Measurements from ENCODE around the gene SELENON. TPM values are rescaled to one million over a fixed set of nuclear protein-coding genes. Genes with fewer than 3 reads are reported as not detected.

SELENON gene
- total and polyA plus RNA-seq, 2 of the 13 experiments (the other 11 are each of a cell fraction or from before 2014, with no cell fraction given) = 3.8 to 8.0 TPM

GRCh38 chr1:25820247-25821111 lies 20.5 kb downstream of the SELENON start (continued):
- no peak; the same call in 1 of the 2 replicates for TF ChIP-seq BRCA1 (CRISPR knock-in tag; IDR thresholded peaks at IDR 0.05)
- TF ChIP-seq THAP7 (CRISPR knock-in tag; IDR thresholded peaks at IDR 0.05) = no peak
- 0 out of 2 replicates have a peak, but pooled peaks have one; percentile 69 for TF ChIP-seq ZNF703 (CRISPR knock-in tag; IDR thresholded peaks at IDR 0.05; ENCODE audit: borderline replicate concordance)
- TF ChIP-seq ZNF33A (CRISPR knock-in tag; IDR thresholded peaks at IDR 0.05; ENCODE audit: borderline replicate concordance) = 0 out of 2 replicates have a peak, but pooled peaks have one; percentile 8
- TF ChIP-seq ZNF672 (CRISPR knock-in tag; IDR thresholded peaks at IDR 0.05) = no peak
- no peak for TF ChIP-seq SMYD3 (CRISPR knock-in tag; IDR thresholded peaks at IDR 0.05)
- no peak for TF ChIP-seq HMG20B (CRISPR knock-in tag; conservative IDR thresholded peaks at IDR 0.05)
- peak; percentile 57; the same call in 1 of the 2 replicates for TF ChIP-seq PHF8 (CRISPR knock-in tag; IDR thresholded peaks at IDR 0.05)
- no peak; the same call in 1 of the 2 replicates for TF ChIP-seq TOPORS (CRISPR knock-in tag; IDR thresholded peaks at IDR 0.05)
- TF ChIP-seq PRPF4 (IDR thresholded peaks at IDR 0.05; ENCODE audit: low read depth, low read length, poor library complexity, severe bottlenecking) = no peak
- TF ChIP-seq DNMT3B (CRISPR knock-in tag; conservative IDR thresholded peaks at IDR 0.05) = no peak
- no peak for TF ChIP-seq ZNF572 (CRISPR knock-in tag; IDR thresholded peaks at IDR 0.05)
- no peak for TF ChIP-seq ZNF720 (CRISPR knock-in tag; IDR thresholded peaks at IDR 0.05)
- no peak for TF ChIP-seq POGK (CRISPR knock-in tag; conservative IDR thresholded peaks at IDR 0.05)
- no peak for TF ChIP-seq LCORL (IDR thresholded peaks at IDR 0.05)
- TF ChIP-seq LCORL (CRISPR knock-in tag; IDR thresholded peaks at IDR 0.05) = peak; percentile 12; the same call in 1 of the 2 replicates
- no peak for TF ChIP-seq U2AF2 (IDR thresholded peaks at IDR 0.05; ENCODE audit: low read depth, low read length)
- TF ChIP-seq TRIM24 (CRISPR knock-in tag; IDR thresholded peaks at IDR 0.05) = no peak
- peak; percentile 68; the same call in 1 of the 2 replicates for TF ChIP-seq ZNF501 (CRISPR knock-in tag; IDR thresholded peaks at IDR 0.05)
- no peak; a peak in 1 of 4 replicates for TF ChIP-seq NR2F1 (CRISPR knock-in tag; IDR thresholded peaks at IDR 0.05)
- no peak for TF ChIP-seq REL (CRISPR knock-in tag; conservative IDR thresholded peaks at IDR 0.05)
- no peak for TF ChIP-seq ZNF577 (CRISPR knock-in tag; IDR thresholded peaks at IDR 0.05; ENCODE audit: borderline replicate concordance, low read depth)
- no peak for TF ChIP-seq ARHGAP35 (CRISPR knock-in tag; IDR thresholded peaks at IDR 0.05; ENCODE audit: borderline replicate concordance)
- no peak for TF ChIP-seq CC2D1A (CRISPR knock-in tag; IDR thresholded peaks at IDR 0.05)
- TF ChIP-seq SP4 (CRISPR knock-in tag; IDR thresholded peaks at IDR 0.05) = peak; percentile 57; the same call in 1 of the 2 replicates
- no peak for TF ChIP-seq HOXD1 (CRISPR knock-in tag; IDR thresholded peaks at IDR 0.05)
- TF ChIP-seq NONO (IDR thresholded peaks at IDR 0.05) = no peak
- TF ChIP-seq NONO (CRISPR knock-in tag; conservative IDR thresholded peaks at IDR 0.05) = no peak
- no peak for TF ChIP-seq MXD4 (CRISPR knock-in tag; IDR thresholded peaks at IDR 0.05)
- TF ChIP-seq ZNF543 (CRISPR knock-in tag; IDR thresholded peaks at IDR 0.05) = 0 out of 2 replicates have a peak, but pooled peaks have one; percentile 26
- no peak for TF ChIP-seq RORA (CRISPR knock-in tag; IDR thresholded peaks at IDR 0.05)
